ENCODE measurements around the gene SEC23B.

GRCh38 chr20:18527836-18528235 lies 20.1 kb downstream of the SEC23B start:
- TF ChIP-seq CTCF (IDR thresholded peaks at IDR 0.05) = no peak
- TF ChIP-seq POLR2A (IDR thresholded peaks at IDR 0.05) = no peak

Measured in testis (tissue), 2 donors.